ENCODE data around the gene CBR1. TPM values are rescaled to one million over a fixed set of nuclear protein-coding genes. Genes with fewer than 3 reads are reported as not detected.

Gene CBR1
- total and polyA plus RNA-seq, 3 donors from 2014 or later: 44.1 to 137 (median 78.9) TPM

GRCh38 chr21:36039861-36040260 is 30.0 kb upstream of the CBR1 start:
- Histone ChIP-seq H3K27ac (no peak overlapping the region), H3K9me3 (no peaks in the 10 kb centered on the region), H3K27me3 (no peaks in the 10 kb centered on the region), H3K4me3 (no peak overlapping the region), H3K36me3 (ENCODE audit: low read depth, missing control alignments) (no peaks in the 10 kb centered on the region), H3K4me1 (no peaks in the 10 kb centered on the region)
- intact Hi-C loops (cut with DNase I; ENCODE audit: low total_unique reads): no loop called here
- no peak for DNase-seq
- no peak for TF ChIP-seq POLR2A (IDR thresholded peaks at IDR 0.05)
- TF ChIP-seq CTCF (IDR thresholded peaks at IDR 0.05): no peak
- WGBS, 2 donors: 62 to 73% methylated on average over 6 of the region's 6 CpGs

- TF ChIP-seq CTCF (IDR thresholded peaks at IDR 0.05) (no peak), POLR2A (IDR thresholded peaks at IDR 0.05) (no peak)
- Histone ChIP-seq H3K27me3 (no peaks in the 10 kb centered on the region), H3K4me1 (no peaks in the 10 kb centered on the region), H3K4me3 (no peak overlapping the region), H3K27ac (no peak overlapping the region), H3K9me3 (no peaks in the 10 kb centered on the region), H3K36me3 (ENCODE audit: low read depth, missing control alignments) (no peaks in the 10 kb centered on the region)
- 75 to 77% methylated on average over 2 of the region's 2 CpGs for WGBS, 2 donors
- intact Hi-C loops (cut with DNase I; ENCODE audit: low total_unique reads): no loop called here
- DNase-seq: no peak
Observed at GRCh38 chr21:36040389-36040788, 29.4 kb upstream of the CBR1 start.

- no peaks in the 10 kb centered on the region for H3K4me1 ChIP-seq
- H3K27ac ChIP-seq: no peak overlapping the region
- intact Hi-C loops (cut with DNase I; ENCODE audit: low total_unique reads): no loop called here
- no peaks in the 10 kb centered on the region for H3K27me3 ChIP-seq
- no peak for DNase-seq
- WGBS, 2 donors: 84 to 100% methylated on average over 1 of the region's 1 CpG
- TF ChIP-seq POLR2A (IDR thresholded peaks at IDR 0.05): no peak
- no peak for TF ChIP-seq CTCF (IDR thresholded peaks at IDR 0.05)
- H3K36me3 ChIP-seq (ENCODE audit: low read depth, missing control alignments): no peaks in the 10 kb centered on the region
- H3K4me3 ChIP-seq: no peak overlapping the region
- no peaks in the 10 kb centered on the region for H3K9me3 ChIP-seq
Observed at GRCh38 chr21:36041910-36042309, 27.9 kb upstream of the CBR1 start.

GRCh38 chr21:36044056-36044455 is 25.8 kb upstream of the CBR1 start:
- Histone ChIP-seq H3K27me3 (no peaks in the 10 kb centered on the region), H3K27ac (no peak overlapping the region), H3K4me1 (no peaks in the 10 kb centered on the region), H3K36me3 (ENCODE audit: low read depth, missing control alignments) (no peaks in the 10 kb centered on the region), H3K4me3 (no peak overlapping the region), H3K9me3 (no peaks in the 10 kb centered on the region)
- 85% methylated on average over 10 of the region's 10 CpGs for WGBS, 2 donors
- TF ChIP-seq CTCF (IDR thresholded peaks at IDR 0.05) (no peak), POLR2A (IDR thresholded peaks at IDR 0.05) (no peak)
- intact Hi-C loops (cut with DNase I; ENCODE audit: low total_unique reads): no loop called here
- DNase-seq: no peak

- H3K27ac ChIP-seq: no peak overlapping the region
- H3K36me3 ChIP-seq (ENCODE audit: low read depth, missing control alignments): no peaks in the 10 kb centered on the region
- H3K4me1 ChIP-seq: no peaks in the 10 kb centered on the region
- TF ChIP-seq POLR2A (IDR thresholded peaks at IDR 0.05): no peak
- TF ChIP-seq CTCF (IDR thresholded peaks at IDR 0.05): no peak
- H3K27me3 ChIP-seq: no peaks in the 10 kb centered on the region
- 83 to 88% methylated on average over 1 of the region's 1 CpG for WGBS, 2 donors
- intact Hi-C loops (cut with DNase I; ENCODE audit: low total_unique reads): no loop called here
- H3K4me3 ChIP-seq: no peak overlapping the region
- H3K9me3 ChIP-seq: no peaks in the 10 kb centered on the region
- DNase-seq: no peak
Observed at GRCh38 chr21:36045993-36046392, 23.8 kb upstream of the CBR1 start.

Measured in testis (tissue), 3 donors.